Measurements from ENCODE around the gene MRGPRD.

DNA sequence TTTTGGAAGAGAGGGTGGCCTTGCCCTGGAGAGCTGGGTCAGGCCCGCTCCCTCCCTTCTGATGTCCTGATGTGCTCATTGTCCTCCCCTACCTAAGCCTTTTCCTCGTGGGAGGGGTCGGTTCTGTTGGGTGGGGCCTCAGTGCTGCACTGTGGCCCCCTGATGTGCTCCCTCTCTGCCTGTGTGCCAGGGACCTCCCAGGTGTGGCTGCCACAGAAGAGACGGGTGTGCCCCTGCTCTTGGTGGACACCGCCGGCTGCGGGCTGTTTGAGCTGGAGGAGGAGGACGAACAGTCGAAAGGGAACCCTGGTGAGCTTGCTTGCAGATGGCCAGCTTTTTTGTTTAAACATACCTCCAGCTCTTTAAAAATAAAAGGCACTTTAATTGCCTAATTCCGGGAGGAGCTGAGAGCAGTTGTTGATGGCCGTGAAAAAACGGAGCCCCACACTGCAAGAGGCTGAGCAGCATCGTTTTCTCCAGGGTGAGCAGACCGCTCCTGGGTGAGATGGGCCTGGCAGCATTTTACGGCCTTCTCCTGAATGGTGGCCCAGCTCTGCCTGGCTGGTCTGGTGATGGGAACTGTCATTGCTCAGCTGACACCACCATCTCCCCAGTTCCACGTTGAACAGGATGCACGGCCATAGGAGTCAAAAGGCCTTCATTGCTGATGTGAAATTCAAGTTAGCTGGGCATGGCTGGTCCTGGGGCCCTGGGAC is 47.0 kb downstream of the MRGPRD start:
- no peak for TF ChIP-seq POLR2A (IDR thresholded peaks at IDR 0.05)
- TF ChIP-seq, protein P1, sequence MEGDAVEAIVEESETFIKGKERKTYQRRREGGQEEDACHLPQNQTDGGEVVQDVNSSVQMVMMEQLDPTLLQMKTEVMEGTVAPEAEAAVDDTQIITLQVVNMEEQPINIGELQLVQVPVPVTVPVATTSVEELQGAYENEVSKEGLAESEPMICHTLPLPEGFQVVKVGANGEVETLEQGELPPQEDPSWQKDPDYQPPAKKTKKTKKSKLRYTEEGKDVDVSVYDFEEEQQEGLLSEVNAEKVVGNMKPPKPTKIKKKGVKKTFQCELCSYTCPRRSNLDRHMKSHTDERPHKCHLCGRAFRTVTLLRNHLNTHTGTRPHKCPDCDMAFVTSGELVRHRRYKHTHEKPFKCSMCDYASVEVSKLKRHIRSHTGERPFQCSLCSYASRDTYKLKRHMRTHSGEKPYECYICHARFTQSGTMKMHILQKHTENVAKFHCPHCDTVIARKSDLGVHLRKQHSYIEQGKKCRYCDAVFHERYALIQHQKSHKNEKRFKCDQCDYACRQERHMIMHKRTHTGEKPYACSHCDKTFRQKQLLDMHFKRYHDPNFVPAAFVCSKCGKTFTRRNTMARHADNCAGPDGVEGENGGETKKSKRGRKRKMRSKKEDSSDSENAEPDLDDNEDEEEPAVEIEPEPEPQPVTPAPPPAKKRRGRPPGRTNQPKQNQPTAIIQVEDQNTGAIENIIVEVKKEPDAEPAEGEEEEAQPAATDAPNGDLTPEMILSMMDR (IDR thresholded peaks at IDR 0.05): no peak
